HG03378 (cell line): ENCODE results near the gene PRSS8.

Experiments
- ATAC-seq: cut with Tn5 transposase; IDR thresholded peaks from one replicate; pipeline ENCODE4 v1.9.1; 2021; ENCODE audit warnings: mild to moderate bottlenecking, moderate library complexity; ENCODE audit not compliant: unreplicated experiment

The PRSS8 gene

DNA sequence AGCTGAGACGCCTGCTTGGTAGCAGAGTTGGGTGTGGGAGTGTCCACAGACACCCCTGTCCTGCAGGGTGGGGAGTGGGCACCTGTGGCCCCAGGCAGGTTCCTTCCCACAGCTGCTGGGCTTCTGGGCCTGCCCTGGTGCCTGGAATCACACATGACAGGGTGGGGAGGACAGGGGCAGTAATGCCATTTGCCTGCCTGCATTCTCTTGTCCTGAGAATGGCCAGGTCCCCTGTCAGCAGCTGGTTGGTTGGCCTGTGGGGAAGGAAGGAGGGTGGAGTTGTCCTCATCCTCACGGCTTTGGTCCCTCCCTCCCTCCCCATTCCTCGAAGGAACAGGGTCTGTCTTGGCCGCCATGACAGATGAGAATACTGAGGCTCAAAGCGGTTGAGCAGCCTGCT is 52.0 kb downstream of the PRSS8 start:
- no peak for ATAC-seq

DNA sequence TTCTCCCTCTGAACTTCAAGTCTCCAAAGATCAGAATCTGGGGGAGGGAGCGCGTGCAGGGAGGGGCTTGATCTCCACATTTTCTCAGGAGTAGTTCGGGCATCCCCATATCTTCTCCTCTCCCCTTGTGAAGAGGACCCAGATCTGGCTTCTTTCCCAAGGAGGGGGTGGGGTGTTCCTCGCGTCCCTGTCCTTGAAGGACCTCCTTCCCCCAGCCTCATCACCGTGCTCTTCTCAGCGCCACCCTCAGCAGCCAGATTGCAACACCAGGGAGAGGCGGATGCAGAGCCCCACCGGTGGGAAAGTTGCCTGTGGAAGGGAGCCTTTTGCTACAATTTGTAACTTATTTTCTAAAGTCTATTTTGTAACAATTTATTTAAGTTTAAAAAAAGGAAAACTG is 52.4 kb downstream of the PRSS8 start:
- no peak for ATAC-seq

DNA sequence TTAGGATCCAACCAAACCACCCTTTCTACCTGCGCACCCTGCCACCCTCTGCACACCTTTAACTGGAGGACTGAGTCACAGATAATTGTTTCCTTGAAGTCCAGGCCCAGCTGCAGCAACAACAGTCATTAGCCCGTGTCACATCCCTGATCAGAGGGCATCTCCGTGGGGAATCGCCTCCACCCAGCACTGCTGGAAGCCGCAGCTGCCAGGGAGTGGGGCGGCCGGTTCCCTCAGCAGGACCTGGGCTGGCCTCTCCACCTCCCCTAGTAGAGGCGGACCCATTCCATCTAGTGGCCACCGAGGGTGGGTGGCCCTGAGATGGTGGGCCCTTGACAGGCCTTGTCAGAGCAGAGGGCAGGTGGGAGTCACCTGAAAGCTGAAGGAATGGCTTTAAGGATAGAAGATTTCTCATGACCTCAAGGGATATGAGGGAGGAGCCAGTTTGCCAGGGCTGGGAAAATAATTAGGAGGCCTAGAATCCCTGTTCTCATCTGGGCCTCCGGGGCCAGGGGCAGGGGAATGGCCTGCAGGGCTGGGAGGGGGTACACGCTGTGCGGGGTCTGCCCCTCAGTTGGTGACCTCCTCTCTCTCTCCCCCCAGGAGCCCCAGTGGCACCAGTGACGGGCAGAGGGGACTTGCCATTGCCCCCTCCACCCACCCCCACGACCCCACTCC is 53.0 kb downstream of the PRSS8 start:
- ATAC-seq: no peak
